Measurements from ENCODE around the gene TMPRSS12. TPM values are rescaled to one million over a fixed set of nuclear protein-coding genes. Genes with fewer than 3 reads are reported as not detected.
A peak's percentile ranks its signal among the peaks of the same experiment; 100 is the strongest.

The TMPRSS12 gene
- total RNA-seq, 3 donors from 2014 or later (not counting 1 experiment from before 2014, with no cell fraction given): not detected

GRCh38 chr12:50933459-50934124, 90.9 kb downstream of the TMPRSS12 start:
- Mint-ChIP-seq H3K27ac (peak overlapping the region; percentile 53 to 54), H3K36me3 (no peaks in the 10 kb centered on the region), H3K9me3 (no peaks in the 10 kb centered on the region), H3K27me3 (ENCODE audit: low read depth in 2 of 2) (no peaks in the 10 kb centered on the region), H3K4me3 (no peak overlapping the region), H3K4me1 (peaks cover 14 to 24% of the 10 kb centered on the region in 2 donors)
- no peaks in the 10 kb centered on the region for H3K27me3 ChIP-seq (ENCODE audit: control insufficient read depth, insufficient read depth, low read length)
- no peak for TF ChIP-seq CTCF (IDR thresholded peaks at IDR 0.05)
- DNase-seq (no peak), ATAC-seq (no peak)
- peaks cover 4% of the 10 kb centered on the region for H3K4me1 ChIP-seq (ENCODE audit: control insufficient read depth, insufficient read depth, low read length)
- H3K9me3 ChIP-seq (ENCODE audit: control insufficient read depth, insufficient read depth, low read length): peaks cover 5% of the 10 kb centered on the region
- WGBS (ENCODE audit: insufficient coverage): 95% methylated on average over 2 of the region's 2 CpGs
- H3K4me3 ChIP-seq (ENCODE audit: low read length): no peak overlapping the region
- no peak overlapping the region for H3K27ac ChIP-seq (ENCODE audit: low read length)
- H3K36me3 ChIP-seq (ENCODE audit: control insufficient read depth, insufficient read depth, low read length): peaks cover 26% of the 10 kb centered on the region
- intact Hi-C loops (cut with micrococcal nuclease): no loop called here

GRCh38 chr12:50934371-50934851, 91.7 kb downstream of the TMPRSS12 start:
- no peaks in the 10 kb centered on the region for H3K4me1 ChIP-seq (ENCODE audit: control insufficient read depth, insufficient read depth, low read length)
- ATAC-seq: no peak
- H3K27ac ChIP-seq (ENCODE audit: low read length): no peak overlapping the region
- Mint-ChIP-seq H3K36me3 (no peaks in the 10 kb centered on the region), H3K4me1 (peaks cover 8 to 17% of the 10 kb centered on the region in 2 donors), H3K27me3 (ENCODE audit: low read depth in 2 of 2) (no peaks in the 10 kb centered on the region), H3K9me3 (no peaks in the 10 kb centered on the region), H3K27ac (peak overlapping the region; percentile 8 to 53), H3K4me3 (no peak overlapping the region)
- WGBS (ENCODE audit: insufficient coverage): 42% methylated on average over 3 of the region's 3 CpGs
- peaks cover 26% of the 10 kb centered on the region for H3K36me3 ChIP-seq (ENCODE audit: control insufficient read depth, insufficient read depth, low read length)
- no peak for DNase-seq
- no peak overlapping the region for H3K4me3 ChIP-seq (ENCODE audit: low read length)
- H3K9me3 ChIP-seq (ENCODE audit: control insufficient read depth, insufficient read depth, low read length): peaks cover 5% of the 10 kb centered on the region
- no peaks in the 10 kb centered on the region for H3K27me3 ChIP-seq (ENCODE audit: control insufficient read depth, insufficient read depth, low read length)
- TF ChIP-seq CTCF (IDR thresholded peaks at IDR 0.05): no peak
- intact Hi-C loops (cut with micrococcal nuclease): no loop called here

- no peak overlapping the region for H3K4me3 Mint-ChIP-seq
- DNase-seq: no peak
- H3K9me3 Mint-ChIP-seq: no peaks in the 10 kb centered on the region
- no peak overlapping the region for H3K4me3 ChIP-seq (ENCODE audit: low read length)
- no peaks in the 10 kb centered on the region for H3K27me3 Mint-ChIP-seq (ENCODE audit: low read depth in 2 of 2)
- H3K4me1 ChIP-seq (ENCODE audit: control insufficient read depth, insufficient read depth, low read length): no peaks in the 10 kb centered on the region
- no peak overlapping the region for H3K27ac ChIP-seq (ENCODE audit: low read length)
- ATAC-seq: no peak
- H3K27me3 ChIP-seq (ENCODE audit: control insufficient read depth, insufficient read depth, low read length): no peaks in the 10 kb centered on the region
- TF ChIP-seq CTCF (IDR thresholded peaks at IDR 0.05): no peak
- peaks cover 20% of the 10 kb centered on the region for H3K36me3 ChIP-seq (ENCODE audit: control insufficient read depth, insufficient read depth, low read length)
- H3K4me1 Mint-ChIP-seq: peaks cover 6 to 15% of the 10 kb centered on the region in 2 donors
- intact Hi-C loops (cut with micrococcal nuclease): no loop called here
- peaks cover 5% of the 10 kb centered on the region for H3K9me3 ChIP-seq (ENCODE audit: control insufficient read depth, insufficient read depth, low read length)
- no peaks in the 10 kb centered on the region for H3K36me3 Mint-ChIP-seq
- WGBS (ENCODE audit: insufficient coverage): 87% methylated on average over 4 of the region's 6 CpGs
- H3K27ac Mint-ChIP-seq: peak overlapping the region; percentile 8 to 53
These were observed 92.5 kb downstream of the TMPRSS12 start for GRCh38 chr12:50934981-50935807.
